ENCODE data around the gene SKA2. TPM values are rescaled to one million over a fixed set of nuclear protein-coding genes. Genes with fewer than 3 reads are reported as not detected.

SKA2 gene
- total RNA-seq, 1 experiment from 2014 or later: 91.9 TPM

DNA sequence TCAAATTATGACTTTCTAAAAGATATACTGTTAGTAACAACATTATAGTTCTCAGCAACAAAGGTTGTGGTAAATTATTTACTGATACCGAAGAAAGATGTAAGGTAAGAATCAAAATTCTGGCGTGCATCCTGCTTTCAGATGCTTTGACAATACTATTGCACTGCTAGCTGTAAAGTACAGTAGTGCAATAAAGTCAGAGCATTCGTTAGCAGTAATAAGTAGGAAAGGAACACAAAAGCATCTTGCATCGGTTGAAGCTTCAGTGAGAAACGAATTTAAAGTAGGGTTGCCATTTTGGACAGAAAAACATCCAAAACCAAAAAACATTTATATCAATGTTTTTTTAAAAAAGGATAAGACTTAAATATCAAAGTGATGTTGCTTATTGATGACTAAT is 4.0 kb downstream of the SKA2 start:
- Histone ChIP-seq H2BK5ac (ENCODE audit: insufficient read length, low read length) (no peak overlapping the region), H2BK120ac (ENCODE audit: low read depth, low read length, poor library complexity, severe bottlenecking) (no peak overlapping the region), H3K23ac (ENCODE audit: insufficient read length, low read depth, low read length) (no peak overlapping the region), H3K4me1 (ENCODE audit: insufficient read depth, low read length) (no peaks in the 10 kb centered on the region), H2BK15ac (ENCODE audit: low read depth, low read length) (no peak overlapping the region), H2AFZ (ENCODE audit: low read length) (no peak overlapping the region), H3K27me3 (ENCODE audit: insufficient read depth, low read length) (no peaks in the 10 kb centered on the region), H3K56ac (ENCODE audit: insufficient read length, low read depth, low read length) (no peak overlapping the region), H3K18ac (ENCODE audit: insufficient read length, low read depth, low read length) (no peak overlapping the region), H2BK12ac (ENCODE audit: insufficient read length, low read depth, low read length) (no peak overlapping the region), H3K9ac (ENCODE audit: extremely low read depth, insufficient read length, low read length) (no peak overlapping the region), H3K9me3 (ENCODE audit: control insufficient read depth, low read depth, low read length) (no peaks in the 10 kb centered on the region), H4K20me1 (ENCODE audit: control insufficient read depth, insufficient read depth, insufficient read length) (no peaks in the 10 kb centered on the region), H3T11ph (ENCODE audit: low read length) (no peak overlapping the region), H3K4ac (ENCODE audit: low read depth, low read length) (no peak overlapping the region), H3K27ac (ENCODE audit: insufficient read length, low read depth, low read length) (no peak overlapping the region), H4K5ac (ENCODE audit: insufficient read length, low read depth, low read length) (no peak overlapping the region), H4K91ac (ENCODE audit: insufficient read length, low read depth, low read length) (no peak overlapping the region), H3K79me2 (ENCODE audit: insufficient read depth, low read length) (peaks cover 37% of the 10 kb centered on the region; the same call in 1 of the 2 replicates), H3K23me2 (ENCODE audit: insufficient read length, low read depth, low read length, poor library complexity, severe bottlenecking) (peaks cover 5% of the 10 kb centered on the region), H2AK5ac (ENCODE audit: insufficient read length, low read length) (no peak overlapping the region), H4K8ac (replicated peaks; ENCODE audit: insufficient read length, low read depth, low read length) (no peak overlapping the region), H3K4me2 (ENCODE audit: insufficient read depth, insufficient read length, low read length) (no peak overlapping the region), H3K79me1 (ENCODE audit: insufficient read depth, low read depth, low read length, poor library complexity, severe bottlenecking) (peaks cover 16% of the 10 kb centered on the region), H3K14ac (ENCODE audit: insufficient read depth, low read length) (no peak overlapping the region), H2BK20ac (ENCODE audit: low read depth, low read length, poor library complexity, severe bottlenecking) (no peak overlapping the region)
- Mint-ChIP-seq H3K36me3 (ENCODE audit: insufficient read depth in 1 of 3, low read depth in 3 of 3) (peaks cover 0 to 8% (median 7%) of the 10 kb centered on the region in 3 experiments; a peak in 5 of 7 replicates), H3K27ac (no peak overlapping the region), H3K27me3 (ENCODE audit: low read depth) (no peaks in the 10 kb centered on the region), H3K4me3 (no peak overlapping the region), H3K4me1 (peaks cover 22 to 30% of the 10 kb centered on the region in 2 experiments), H3K9me3 (no peaks in the 10 kb centered on the region)
- TF ChIP-seq CTCF (conservative IDR thresholded peaks at IDR 0.05): no peak
- no CpG with 5 or more reads among the region's 5 CpGs for WGBS (ENCODE audit: extremely low coverage, insufficient read length, low lambda C conversion rate)
- DNase-seq: no peak

All from H9 (cell line).